A673 (cell line): ENCODE measurements around the gene PIGB.

Experiments used
- CTCF ChIP-seq: fragments of 300-800, 200-600 bp; sonication (generic); conservative IDR thresholded peaks from 2 replicates; pipeline ENCODE4 v1.5.1; 2017; ENCODE audit warnings: low read depth, mild to moderate bottlenecking, antibody characterized with exemption, low read length, moderate library complexity, mixed read lengths
- EZH2 ChIP-seq: fragments of 200-600 bp; sonication (generic); IDR thresholded peaks from 2 replicates; pipeline ENCODE4 v1.6.1; 2017; ENCODE audit warnings: borderline replicate concordance, low read depth, mild to moderate bottlenecking, mixed read lengths, antibody characterized with exemption, low read length; ENCODE audit not compliant: poor library complexity, severe bottlenecking

GRCh38 chr15:55284426-55284825 lies 34.6 kb upstream of the PIGB start:
- no peak for TF ChIP-seq CTCF
- TF ChIP-seq EZH2, result no peak
